HEK293 (cell line): ENCODE measurements around the gene LDB2.

Experiments
- KLF1 ChIP-seq: fragments of 450-650 bp; formaldehyde crosslinking; IDR thresholded peaks from 2 replicates; pipeline ENCODE4 v1.5.1; 2016; ENCODE audit warnings: missing biosample characterization, missing genetic modification characterization
- KLF8 ChIP-seq: fragments of 450-650 bp; formaldehyde crosslinking; IDR thresholded peaks from 2 replicates; pipeline ENCODE4 v1.5.1; 2016; ENCODE audit warnings: missing biosample characterization, missing genetic modification characterization
- REPIN1 ChIP-seq: fragments of 450-650 bp; formaldehyde crosslinking; IDR thresholded peaks from 2 replicates; pipeline ENCODE4 v1.5.1; 2017; ENCODE audit warnings: missing biosample characterization, missing genetic modification characterization, low read depth
- YY1 ChIP-seq: fragments of 450-650 bp; formaldehyde crosslinking; IDR thresholded peaks from 2 replicates; pipeline ENCODE4 v1.5.1; 2018; ENCODE audit warnings: missing biosample characterization, missing genetic modification characterization
- ZBTB8A ChIP-seq: fragments of 450-650 bp; formaldehyde crosslinking; IDR thresholded peaks from 2 replicates; pipeline ENCODE4 v1.5.1; 2016; ENCODE audit warnings: missing biosample characterization, missing genetic modification characterization
- ZNF140 ChIP-seq: fragments of 450-650 bp; formaldehyde crosslinking; IDR thresholded peaks from 2 replicates; pipeline ENCODE4 v1.5.1; 2016; ENCODE audit warnings: missing biosample characterization, missing genetic modification characterization
- ZNF202 ChIP-seq: fragments of 450-650 bp; formaldehyde crosslinking; IDR thresholded peaks from 2 replicates; pipeline ENCODE4 v1.5.1; 2016; ENCODE audit warnings: missing biosample characterization, missing genetic modification characterization, borderline replicate concordance
- ZNF530 ChIP-seq: fragments of 450-650 bp; formaldehyde crosslinking; IDR thresholded peaks from 2 replicates; pipeline ENCODE4 v1.5.1; 2016; ENCODE audit warnings: low read depth, missing biosample characterization, missing genetic modification characterization
- ZNF654 ChIP-seq: fragments of 450-650 bp; formaldehyde crosslinking; IDR thresholded peaks from 2 replicates; pipeline ENCODE4 v1.5.1; 2016; ENCODE audit warnings: low read depth, missing biosample characterization, missing genetic modification characterization
- TF ChIP-seq, protein P1 (sequence below): fragments of 450-650 bp; formaldehyde crosslinking; IDR thresholded peaks from 2 replicates; pipeline ENCODE4 v1.5.1; 2016; ENCODE audit warnings: missing biosample characterization, missing genetic modification characterization
- TF ChIP-seq, protein P2 (sequence below): sonication (generic); formaldehyde crosslinking; IDR thresholded peaks from 2 replicates; pipeline ENCODE4 v1.8.1; 2022; ENCODE audit warnings: mild to moderate bottlenecking, moderate library complexity, missing genetic modification reagents
- TF ChIP-seq, protein P3 (sequence below): fragments of 450-650 bp; formaldehyde crosslinking; IDR thresholded peaks from 2 replicates; pipeline ENCODE4 v1.5.1; 2016; ENCODE audit warnings: missing biosample characterization, missing genetic modification characterization
- TF ChIP-seq, protein P4 (sequence below): fragments of 450-650 bp; formaldehyde crosslinking; IDR thresholded peaks from 2 replicates; pipeline ENCODE4 v1.5.1; 2017; ENCODE audit warnings: missing biosample characterization, missing genetic modification characterization

DNA sequence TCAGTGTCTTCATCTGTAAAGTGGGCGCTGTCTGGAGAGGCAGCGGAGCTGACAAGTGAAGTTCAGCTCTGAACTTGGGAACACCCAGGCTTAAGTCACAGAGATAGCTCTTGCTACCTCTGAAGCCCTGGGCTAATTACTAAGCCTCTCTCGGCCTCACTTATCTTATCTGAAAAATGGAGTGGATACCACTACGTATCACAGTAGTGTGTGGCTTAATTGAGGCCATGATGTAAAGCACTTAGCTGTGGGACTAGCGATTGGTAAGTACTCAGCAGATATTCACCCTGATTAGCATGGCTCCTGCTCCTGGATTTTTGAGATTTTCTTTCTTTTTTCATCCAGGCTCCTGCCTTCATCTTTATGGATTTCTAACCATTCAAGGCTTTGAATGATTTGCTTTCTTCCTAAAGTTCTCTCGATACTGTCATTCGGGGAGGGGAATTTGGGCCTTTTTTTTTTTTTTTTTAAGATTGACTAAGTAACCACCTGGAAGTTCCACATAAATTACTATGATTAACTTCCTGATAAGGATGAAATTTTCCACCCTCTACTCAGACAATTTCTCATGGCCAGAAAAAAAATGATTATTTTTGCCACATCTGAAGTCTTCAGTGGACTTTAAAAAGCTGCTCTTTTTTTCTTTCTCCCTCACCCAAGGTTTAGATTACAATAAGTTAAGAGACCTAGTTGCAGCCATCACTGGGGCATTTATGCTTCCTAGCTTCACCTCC is 17.1 kb downstream of the LDB2 start:
- TF ChIP-seq ZNF140 (tag by site-specific recombination) (no peak), YY1 (tag by site-specific recombination) (no peak), ZNF530 (tag by site-specific recombination) (no peak), ZNF202 (tag by site-specific recombination) (no peak), KLF1 (tag by site-specific recombination) (no peak), KLF8 (no peak), ZBTB8A (tag by site-specific recombination) (no peak), ZNF654 (tag by site-specific recombination) (no peak), REPIN1 (no peak)
- TF ChIP-seq, protein P1, sequence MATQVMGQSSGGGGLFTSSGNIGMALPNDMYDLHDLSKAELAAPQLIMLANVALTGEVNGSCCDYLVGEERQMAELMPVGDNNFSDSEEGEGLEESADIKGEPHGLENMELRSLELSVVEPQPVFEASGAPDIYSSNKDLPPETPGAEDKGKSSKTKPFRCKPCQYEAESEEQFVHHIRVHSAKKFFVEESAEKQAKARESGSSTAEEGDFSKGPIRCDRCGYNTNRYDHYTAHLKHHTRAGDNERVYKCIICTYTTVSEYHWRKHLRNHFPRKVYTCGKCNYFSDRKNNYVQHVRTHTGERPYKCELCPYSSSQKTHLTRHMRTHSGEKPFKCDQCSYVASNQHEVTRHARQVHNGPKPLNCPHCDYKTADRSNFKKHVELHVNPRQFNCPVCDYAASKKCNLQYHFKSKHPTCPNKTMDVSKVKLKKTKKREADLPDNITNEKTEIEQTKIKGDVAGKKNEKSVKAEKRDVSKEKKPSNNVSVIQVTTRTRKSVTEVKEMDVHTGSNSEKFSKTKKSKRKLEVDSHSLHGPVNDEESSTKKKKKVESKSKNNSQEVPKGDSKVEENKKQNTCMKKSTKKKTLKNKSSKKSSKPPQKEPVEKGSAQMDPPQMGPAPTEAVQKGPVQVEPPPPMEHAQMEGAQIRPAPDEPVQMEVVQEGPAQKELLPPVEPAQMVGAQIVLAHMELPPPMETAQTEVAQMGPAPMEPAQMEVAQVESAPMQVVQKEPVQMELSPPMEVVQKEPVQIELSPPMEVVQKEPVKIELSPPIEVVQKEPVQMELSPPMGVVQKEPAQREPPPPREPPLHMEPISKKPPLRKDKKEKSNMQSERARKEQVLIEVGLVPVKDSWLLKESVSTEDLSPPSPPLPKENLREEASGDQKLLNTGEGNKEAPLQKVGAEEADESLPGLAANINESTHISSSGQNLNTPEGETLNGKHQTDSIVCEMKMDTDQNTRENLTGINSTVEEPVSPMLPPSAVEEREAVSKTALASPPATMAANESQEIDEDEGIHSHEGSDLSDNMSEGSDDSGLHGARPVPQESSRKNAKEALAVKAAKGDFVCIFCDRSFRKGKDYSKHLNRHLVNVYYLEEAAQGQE, result no peak
- TF ChIP-seq, protein P2, sequence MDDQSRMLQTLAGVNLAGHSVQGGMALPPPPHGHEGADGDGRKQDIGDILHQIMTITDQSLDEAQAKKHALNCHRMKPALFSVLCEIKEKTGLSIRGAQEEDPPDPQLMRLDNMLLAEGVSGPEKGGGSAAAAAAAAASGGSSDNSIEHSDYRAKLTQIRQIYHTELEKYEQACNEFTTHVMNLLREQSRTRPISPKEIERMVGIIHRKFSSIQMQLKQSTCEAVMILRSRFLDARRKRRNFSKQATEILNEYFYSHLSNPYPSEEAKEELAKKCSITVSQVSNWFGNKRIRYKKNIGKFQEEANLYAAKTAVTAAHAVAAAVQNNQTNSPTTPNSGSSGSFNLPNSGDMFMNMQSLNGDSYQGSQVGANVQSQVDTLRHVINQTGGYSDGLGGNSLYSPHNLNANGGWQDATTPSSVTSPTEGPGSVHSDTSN (CRISPR knock-in tag), result no peak
- TF ChIP-seq, protein P3, sequence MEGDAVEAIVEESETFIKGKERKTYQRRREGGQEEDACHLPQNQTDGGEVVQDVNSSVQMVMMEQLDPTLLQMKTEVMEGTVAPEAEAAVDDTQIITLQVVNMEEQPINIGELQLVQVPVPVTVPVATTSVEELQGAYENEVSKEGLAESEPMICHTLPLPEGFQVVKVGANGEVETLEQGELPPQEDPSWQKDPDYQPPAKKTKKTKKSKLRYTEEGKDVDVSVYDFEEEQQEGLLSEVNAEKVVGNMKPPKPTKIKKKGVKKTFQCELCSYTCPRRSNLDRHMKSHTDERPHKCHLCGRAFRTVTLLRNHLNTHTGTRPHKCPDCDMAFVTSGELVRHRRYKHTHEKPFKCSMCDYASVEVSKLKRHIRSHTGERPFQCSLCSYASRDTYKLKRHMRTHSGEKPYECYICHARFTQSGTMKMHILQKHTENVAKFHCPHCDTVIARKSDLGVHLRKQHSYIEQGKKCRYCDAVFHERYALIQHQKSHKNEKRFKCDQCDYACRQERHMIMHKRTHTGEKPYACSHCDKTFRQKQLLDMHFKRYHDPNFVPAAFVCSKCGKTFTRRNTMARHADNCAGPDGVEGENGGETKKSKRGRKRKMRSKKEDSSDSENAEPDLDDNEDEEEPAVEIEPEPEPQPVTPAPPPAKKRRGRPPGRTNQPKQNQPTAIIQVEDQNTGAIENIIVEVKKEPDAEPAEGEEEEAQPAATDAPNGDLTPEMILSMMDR (tag by site-specific recombination), result no peak
- TF ChIP-seq, protein P4, sequence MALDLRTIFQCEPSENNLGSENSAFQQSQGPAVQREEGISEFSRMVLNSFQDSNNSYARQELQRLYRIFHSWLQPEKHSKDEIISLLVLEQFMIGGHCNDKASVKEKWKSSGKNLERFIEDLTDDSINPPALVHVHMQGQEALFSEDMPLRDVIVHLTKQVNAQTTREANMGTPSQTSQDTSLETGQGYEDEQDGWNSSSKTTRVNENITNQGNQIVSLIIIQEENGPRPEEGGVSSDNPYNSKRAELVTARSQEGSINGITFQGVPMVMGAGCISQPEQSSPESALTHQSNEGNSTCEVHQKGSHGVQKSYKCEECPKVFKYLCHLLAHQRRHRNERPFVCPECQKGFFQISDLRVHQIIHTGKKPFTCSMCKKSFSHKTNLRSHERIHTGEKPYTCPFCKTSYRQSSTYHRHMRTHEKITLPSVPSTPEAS (tag by site-specific recombination), result no peak
